Smooth muscle cell of the brain vasculature (primary cell): ENCODE results near the gene ARHGEF6.

Source experiments
- DNase-seq: peaks from one replicate; pipeline ENCODE4 v3.0.0-alpha.2; 2012; ENCODE audit warnings: low read depth, low spot score

The ARHGEF6 gene

GRCh38 chrX:136647677-136648360, 132.9 kb downstream of the ARHGEF6 start, which contains the start of gene CD40LG:
TSS of gene CD40LG (plus strand) at chrX:136648158. CDS start at chrX:136648249, 91 bp downstream.
- no peak for DNase-seq

GRCh38 chrX:136646602-136647239, 134.0 kb downstream of the ARHGEF6 start:
- no peak for DNase-seq

- DNase-seq = no peak
Observed at GRCh38 chrX:136643243-136643642, 137.5 kb downstream of the ARHGEF6 start.

- no peak for DNase-seq
Observed at GRCh38 chrX:136639506-136640176, 141.1 kb downstream of the ARHGEF6 start.

GRCh38 chrX:136636121-136636520, 144.6 kb downstream of the ARHGEF6 start:
- DNase-seq = no peak

GRCh38 chrX:136635235-136635634, 145.5 kb downstream of the ARHGEF6 start:
- DNase-seq = no peak

- no peak for DNase-seq
Observed at GRCh38 chrX:136630881-136631280, 149.9 kb downstream of the ARHGEF6 start.

GRCh38 chrX:136629084-136629750, 151.5 kb downstream of the ARHGEF6 start:
- no peak for DNase-seq

GRCh38 chrX:136627409-136627808, 153.3 kb downstream of the ARHGEF6 start:
- DNase-seq = no peak

GRCh38 chrX:136626891-136627290, 153.8 kb downstream of the ARHGEF6 start:
- no peak for DNase-seq

GRCh38 chrX:136626237-136626636, 154.5 kb downstream of the ARHGEF6 start:
- DNase-seq = no peak

- DNase-seq = no peak
Observed at GRCh38 chrX:136625246-136625645, 155.5 kb downstream of the ARHGEF6 start.

- no peak for DNase-seq
Observed at GRCh38 chrX:136623396-136623795, 157.3 kb downstream of the ARHGEF6 start.

GRCh38 chrX:136622568-136622967, 158.2 kb downstream of the ARHGEF6 start:
- no peak for DNase-seq

- DNase-seq = no peak
Observed at GRCh38 chrX:136620780-136621179, 160.0 kb downstream of the ARHGEF6 start.

- no peak for DNase-seq
Observed at GRCh38 chrX:136619899-136620505, 160.7 kb downstream of the ARHGEF6 start.

- no peak for DNase-seq
Observed at GRCh38 chrX:136616987-136617685, 163.6 kb downstream of the ARHGEF6 start.
